GM19463 (cell line): Measurements from ENCODE around the gene SYNPO2.
"Not testable (repeated sequence)": the region's sequence is repeated elsewhere in the genome, so short reads cannot be mapped to it uniquely, and the experiment has no call there.

Experiments
- ATAC-seq: cut with Tn5 transposase; IDR thresholded peaks from one replicate; pipeline ENCODE4 v1.9.1; 2021; ENCODE audit warnings: mild to moderate bottlenecking, moderate library complexity; ENCODE audit not compliant: unreplicated experiment

Gene SYNPO2

DNA sequence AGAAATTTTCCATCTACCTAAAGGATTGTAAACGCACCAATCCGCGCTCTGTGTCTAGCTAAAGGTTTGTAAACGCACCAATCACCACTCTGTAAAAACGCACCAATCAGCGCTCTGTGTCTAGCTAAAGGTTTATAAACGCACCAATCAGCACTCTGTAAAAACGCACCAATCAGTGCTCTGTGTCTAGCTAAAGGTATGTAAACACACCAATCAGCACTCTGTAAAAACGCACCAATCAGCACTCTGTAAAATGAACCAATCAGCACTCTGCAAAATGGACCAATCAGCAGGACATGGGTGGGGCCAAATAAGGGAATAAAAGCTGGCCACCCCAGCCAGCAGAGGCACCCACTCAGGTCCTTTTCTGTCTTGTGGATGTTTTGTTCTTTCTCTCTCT, 10.1 kb upstream of the SYNPO2 start:
- not testable (repeated sequence) for ATAC-seq

GRCh38 chr4:118879409-118879808, 9.2 kb upstream of the SYNPO2 start:
- no peak for ATAC-seq

DNA sequence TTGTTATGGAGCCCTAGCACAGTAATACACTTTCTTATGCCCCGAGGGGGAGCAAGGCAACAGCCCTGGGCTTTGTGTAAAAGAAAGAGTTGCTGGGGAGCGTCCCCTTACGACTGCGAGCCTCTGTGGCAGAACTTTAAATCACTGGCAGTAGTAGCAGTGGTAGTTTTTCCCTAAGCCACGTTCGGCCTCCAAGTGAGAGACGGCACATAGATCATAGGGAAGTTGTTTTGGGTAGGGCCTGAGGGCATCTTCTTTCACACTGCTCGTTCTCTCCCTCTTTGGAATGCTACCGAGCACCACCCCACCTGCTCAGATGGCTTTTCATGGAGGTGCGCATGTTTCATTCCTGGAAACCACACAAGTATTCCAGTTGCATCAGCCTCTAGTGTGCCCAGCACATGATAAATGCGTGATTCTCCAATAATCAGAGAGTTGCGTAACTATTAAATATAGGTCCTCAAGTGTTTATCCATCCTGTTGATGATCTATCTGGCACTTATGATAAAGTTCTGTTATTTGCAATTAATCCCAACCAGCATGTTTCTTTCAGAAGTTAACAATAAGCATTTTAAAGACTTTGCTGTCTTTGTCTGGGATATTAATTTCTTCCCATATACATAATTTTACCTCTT, 7.0 kb upstream of the SYNPO2 start:
- ATAC-seq, result no peak

- no peak for ATAC-seq
Observed at GRCh38 chr4:118883861-118884260, 4.8 kb upstream of the SYNPO2 start.

GRCh38 chr4:118884716-118885115, 3.9 kb upstream of the SYNPO2 start:
- no peak for ATAC-seq

DNA sequence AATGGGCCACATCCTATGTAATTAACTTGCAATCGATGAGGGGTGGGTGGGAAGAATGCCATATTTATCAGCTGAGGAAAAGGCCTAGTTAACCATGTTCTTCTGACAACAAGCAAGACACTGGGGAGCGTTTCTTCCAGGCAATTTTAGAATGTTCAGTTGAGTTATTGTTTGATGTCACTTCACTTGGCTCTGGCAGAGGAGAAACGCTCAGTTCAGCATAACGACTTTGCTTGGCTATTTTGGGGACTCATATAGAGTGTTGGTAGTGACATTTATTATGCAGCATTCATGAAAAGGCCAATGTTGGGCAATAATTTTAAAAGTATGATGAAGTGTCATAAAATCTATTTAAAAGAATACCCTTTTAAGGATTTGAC, 648 bp downstream of the SYNPO2 start:
- ATAC-seq, result no peak

GRCh38 chr4:118894034-118894433, 5.4 kb downstream of the SYNPO2 start:
- no peak for ATAC-seq

DNA sequence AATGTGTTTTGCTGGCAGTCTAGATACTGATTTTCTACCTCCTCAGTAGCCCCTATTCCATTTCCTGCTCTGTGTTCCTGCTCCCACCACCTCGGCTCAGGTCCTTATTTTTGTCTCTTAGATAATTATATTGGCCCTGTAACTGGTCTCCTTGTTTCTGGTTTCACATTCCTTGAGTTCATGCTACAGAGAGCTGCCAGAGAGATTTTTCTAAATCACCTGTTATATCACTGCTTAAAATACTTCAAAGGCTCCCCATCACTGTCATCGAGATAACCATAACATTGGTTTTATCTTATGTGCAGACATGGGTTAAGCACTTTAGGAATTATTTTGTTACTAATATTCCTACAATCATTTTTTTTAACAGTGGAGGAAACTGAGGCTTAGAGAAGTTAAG, 9.6 kb downstream of the SYNPO2 start:
- ATAC-seq, result no peak

GRCh38 chr4:118898684-118899138, 10.1 kb downstream of the SYNPO2 start:
- ATAC-seq, result no peak

GRCh38 chr4:118904418-118904817, 15.8 kb downstream of the SYNPO2 start:
- ATAC-seq, result no peak

- no peak for ATAC-seq
Observed at GRCh38 chr4:118904935-118905334, 16.3 kb downstream of the SYNPO2 start.

- no peak for ATAC-seq
Observed at GRCh38 chr4:118905566-118905965, 16.9 kb downstream of the SYNPO2 start.

DNA sequence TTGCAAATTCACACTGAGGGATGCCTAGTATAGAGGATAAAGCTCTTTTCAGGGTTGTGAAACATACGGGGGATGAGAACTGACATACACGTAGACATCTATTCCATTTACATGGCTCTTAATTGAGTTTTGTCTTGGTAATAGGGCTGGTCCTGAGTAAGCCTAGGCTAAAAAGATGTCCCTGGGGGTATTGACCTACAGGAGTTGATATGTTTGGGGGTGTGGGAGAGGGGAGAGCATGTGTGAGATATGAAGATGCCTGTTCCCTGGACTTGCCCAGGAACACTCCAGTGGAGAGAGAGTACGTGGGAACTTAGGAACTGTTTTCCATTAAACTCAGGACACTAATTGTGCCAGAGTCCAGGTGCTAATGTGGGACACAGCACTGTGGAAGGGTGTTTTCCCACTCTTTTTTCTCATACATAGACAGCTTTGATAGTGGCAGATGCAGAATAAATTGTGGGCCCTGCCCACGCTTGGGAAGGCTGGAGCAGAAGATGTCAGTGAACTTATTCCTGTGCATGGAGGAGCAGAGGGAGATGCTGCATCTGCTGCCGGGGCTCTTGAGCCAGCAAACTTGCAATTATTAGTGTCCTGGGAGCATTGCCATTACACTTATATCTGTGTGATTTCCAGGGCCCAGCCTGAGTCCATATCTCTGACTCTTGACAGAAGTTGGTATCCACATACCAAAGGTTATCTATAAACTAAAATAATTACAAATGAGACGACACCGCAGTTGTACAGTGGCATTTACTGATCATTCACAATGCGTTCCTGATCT, 20.7 kb downstream of the SYNPO2 start:
- no peak for ATAC-seq

DNA sequence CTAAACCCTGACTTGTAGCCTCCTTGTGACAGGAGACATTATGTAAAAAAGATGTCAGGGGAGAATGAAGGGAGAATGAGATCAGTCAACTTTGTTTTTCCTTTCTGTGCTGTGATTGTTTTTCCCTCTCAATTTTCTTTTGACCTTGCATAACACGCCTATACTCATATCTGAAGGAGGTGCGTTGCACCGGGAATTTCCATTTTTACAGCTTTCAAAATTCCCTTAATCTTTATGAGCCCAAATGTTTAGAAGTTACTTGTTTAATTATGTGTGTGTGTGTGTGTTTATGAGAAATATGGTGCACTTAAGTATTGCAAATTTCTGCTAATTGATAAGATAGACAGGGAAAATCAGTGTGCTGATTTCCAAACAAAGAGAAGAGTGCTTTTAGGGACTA, 21.6 kb downstream of the SYNPO2 start:
- no peak for ATAC-seq

DNA sequence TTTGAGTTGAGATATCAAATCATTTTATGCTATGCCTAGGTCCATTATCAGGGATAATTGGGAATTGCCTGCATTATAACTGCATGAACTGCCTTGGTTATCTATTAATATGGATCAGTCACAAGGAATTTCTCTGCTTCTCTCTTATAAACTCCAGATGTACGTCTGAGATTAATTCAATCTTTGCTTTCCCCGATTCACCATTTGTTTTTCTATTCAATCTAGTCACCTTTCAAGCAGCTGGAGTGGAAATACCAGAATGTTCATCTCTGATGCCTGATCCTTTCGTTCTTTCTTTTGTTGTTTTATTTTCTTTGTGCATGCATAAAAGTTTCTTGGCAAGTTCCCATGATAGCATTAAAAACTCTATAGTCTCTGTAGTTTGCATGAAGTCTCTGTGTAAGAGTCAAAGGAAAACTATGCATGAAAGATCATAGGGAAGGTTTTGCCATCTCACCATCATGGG, 22.6 kb downstream of the SYNPO2 start:
- ATAC-seq, result no peak

DNA sequence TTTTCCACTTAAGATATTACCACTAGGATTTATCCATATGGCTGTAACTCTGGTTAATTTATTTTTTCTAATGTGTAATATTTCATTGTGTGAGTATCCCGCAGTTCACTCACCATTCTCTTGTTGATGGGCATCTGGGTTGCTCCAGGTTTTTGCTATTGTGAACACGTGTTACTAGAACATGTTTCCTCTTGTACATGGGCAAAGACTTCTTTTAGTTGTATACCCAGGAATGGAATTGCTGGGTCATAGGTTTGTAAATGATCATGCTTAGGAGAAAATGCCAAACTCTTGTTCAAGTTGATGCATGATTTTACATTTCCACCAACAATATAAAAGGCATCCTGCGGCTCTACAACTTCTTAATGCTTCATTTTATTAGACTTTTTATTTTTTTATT, 26.8 kb downstream of the SYNPO2 start:
- ATAC-seq, result no peak

DNA sequence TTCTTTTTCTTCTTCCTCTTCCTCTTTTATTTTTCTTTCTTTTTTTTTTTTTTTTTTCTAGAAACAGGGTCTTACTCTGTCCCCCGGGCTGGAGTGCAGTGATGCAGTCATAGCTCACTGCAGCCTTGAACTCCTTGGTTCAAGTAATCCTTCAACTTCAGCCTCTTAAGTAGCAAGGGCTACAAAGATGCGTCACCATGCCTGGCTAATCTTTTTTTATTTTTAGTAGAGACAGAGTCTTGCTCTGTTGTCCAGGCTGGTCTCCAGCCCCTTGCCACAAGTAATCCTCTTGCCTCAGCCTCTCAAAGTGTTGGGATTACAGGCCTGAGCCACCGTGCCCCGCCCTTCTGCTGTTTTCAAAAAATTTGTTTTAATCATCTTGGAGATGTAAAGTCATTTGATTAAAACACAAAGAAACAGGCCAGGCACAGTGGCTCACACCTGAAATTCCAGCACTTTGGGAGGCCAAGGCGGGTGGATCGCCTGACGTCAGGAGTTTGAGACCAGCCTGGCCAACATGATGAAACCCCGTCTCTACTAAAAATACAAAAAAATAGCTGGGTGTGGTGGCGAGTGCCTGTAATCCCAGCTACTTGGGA, 28.1 kb downstream of the SYNPO2 start:
- ATAC-seq, result no peak

DNA sequence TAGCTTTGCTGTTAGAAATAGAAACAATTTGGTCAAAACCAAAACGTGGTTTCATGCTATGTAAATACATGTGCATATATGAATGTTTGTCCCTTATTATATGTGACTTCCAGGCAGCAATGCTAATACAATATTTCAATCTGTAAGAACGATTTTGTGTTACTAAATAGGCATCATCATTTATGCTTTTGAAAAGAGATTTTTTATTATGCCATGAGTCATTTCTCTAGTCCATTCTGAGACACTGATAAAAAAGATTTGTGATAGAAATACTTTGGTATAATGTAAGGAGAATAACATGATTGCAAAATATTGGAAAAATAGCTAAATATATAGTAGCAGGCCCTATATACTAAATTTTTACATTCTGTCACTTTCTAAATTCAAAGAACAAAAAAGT, 28.9 kb downstream of the SYNPO2 start:
- no peak for ATAC-seq

GRCh38 chr4:118918388-118918787, 29.7 kb downstream of the SYNPO2 start:
- no peak for ATAC-seq

GRCh38 chr4:118920247-118920646, 31.6 kb downstream of the SYNPO2 start:
- no peak for ATAC-seq

DNA sequence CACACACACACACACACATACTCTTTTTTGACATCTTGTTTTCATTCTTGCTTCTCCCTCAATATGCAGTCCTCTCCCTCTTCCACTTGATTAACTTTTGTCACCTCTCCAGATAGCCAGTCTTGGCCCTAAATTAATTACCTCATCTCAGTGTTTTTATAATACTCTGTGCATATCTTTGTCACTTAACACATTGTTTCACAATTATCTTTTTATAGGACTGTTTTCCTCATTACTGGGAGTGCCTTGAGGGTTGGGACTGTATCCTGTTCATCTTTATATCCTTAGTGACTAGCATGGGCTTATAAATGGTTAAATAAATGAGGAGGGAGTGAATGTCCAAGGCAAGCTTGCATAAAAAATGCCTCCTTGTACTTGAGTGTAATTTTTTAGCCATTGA, 33.1 kb downstream of the SYNPO2 start:
- no peak for ATAC-seq

DNA sequence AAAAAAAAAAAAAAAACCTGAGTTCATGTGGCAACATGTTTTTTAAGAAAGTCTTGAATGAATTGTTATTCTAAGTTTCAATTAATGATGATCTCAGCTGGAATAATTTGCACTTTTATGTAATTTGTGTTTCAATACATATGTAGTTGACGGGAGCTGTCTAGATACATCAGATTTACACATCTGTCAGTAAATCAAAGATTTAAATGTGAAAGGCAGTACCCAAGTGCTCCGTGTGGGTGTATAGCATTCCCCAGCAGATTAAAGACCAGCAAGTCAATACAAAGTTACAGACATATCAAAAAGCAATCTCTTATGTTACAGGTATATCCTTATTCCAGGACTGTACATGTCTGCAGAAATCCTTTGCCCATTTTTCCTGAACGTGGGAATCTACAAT, 35.2 kb downstream of the SYNPO2 start:
- ATAC-seq, result no peak
